Nephron progenitor cell (in vitro differentiated cells): ENCODE measurements around the gene ZNF362.

Source experiments
- DNase-seq: peaks from one replicate; pipeline ENCODE4 v3.0.0; 2021
- H3K27ac Mint-ChIP-seq: 2 replicates; pipeline ENCODE4 v1.8.0; 2021; ENCODE audit warnings: mild to moderate bottlenecking, moderate library complexity, mixed read lengths
- H3K27me3 Mint-ChIP-seq: 2 replicates; pipeline ENCODE4 v1.8.0; 2021; ENCODE audit warnings: mild to moderate bottlenecking, low read depth, mixed read lengths; ENCODE audit not compliant: poor library complexity
- H3K36me3 Mint-ChIP-seq: 2 replicates; pipeline ENCODE4 v1.8.0; 2021; ENCODE audit warnings: low read depth, mixed read lengths
- H3K4me1 Mint-ChIP-seq: 2 replicates; pipeline ENCODE4 v1.8.0; 2021; ENCODE audit warnings: mixed read lengths
- H3K4me3 Mint-ChIP-seq: 2 replicates; pipeline ENCODE4 v1.8.0; 2021; ENCODE audit warnings: mild to moderate bottlenecking, moderate library complexity, mixed read lengths
- H3K9me3 Mint-ChIP-seq: 2 replicates; pipeline ENCODE4 v1.8.0; 2021; ENCODE audit warnings: mild to moderate bottlenecking, moderate library complexity, mixed read lengths
- CTCF ChIP-seq: fragments of 200-600 bp; sonication (generic); IDR thresholded peaks from 2 replicates; pipeline ENCODE4 v1.5.0; 2021; ENCODE audit warnings: antibody characterized with exemption

Gene ZNF362

DNA sequence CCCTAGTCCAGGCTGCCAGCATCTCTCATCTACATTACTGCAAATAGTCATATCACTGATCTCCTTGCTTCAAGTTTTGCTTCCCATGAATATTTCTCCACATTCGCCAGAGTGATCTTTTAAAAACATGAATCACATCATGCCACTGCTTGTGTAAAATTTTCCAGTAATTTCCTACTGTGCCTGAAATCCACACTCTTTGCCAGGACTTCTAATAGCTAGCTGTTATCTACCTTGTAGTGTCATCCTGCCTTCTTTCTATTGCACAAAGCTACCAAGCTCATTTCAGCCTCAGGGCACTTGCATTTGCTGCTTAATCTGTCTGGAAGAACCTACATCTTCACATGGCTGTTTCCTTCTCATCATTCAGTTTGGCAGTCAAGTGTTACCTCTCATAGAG lies 33.9 kb upstream of the ZNF362 start:
- Mint-ChIP-seq H3K27ac (no peak overlapping the region), H3K36me3 (peaks cover 16% of the 10 kb centered on the region), H3K9me3 (peaks cover 34% of the 10 kb centered on the region), H3K4me3 (no peak overlapping the region), H3K4me1 (peaks cover 8% of the 10 kb centered on the region), H3K27me3 (peaks cover 22% of the 10 kb centered on the region)
- no peak for DNase-seq
- no peak for TF ChIP-seq CTCF

GRCh38 chr1:33224166-33224707 lies 32.1 kb upstream of the ZNF362 start:
- Mint-ChIP-seq H3K4me1 (peaks cover 16% of the 10 kb centered on the region), H3K27me3 (peaks cover 28% of the 10 kb centered on the region), H3K36me3 (peaks cover 16% of the 10 kb centered on the region), H3K9me3 (peaks cover 34% of the 10 kb centered on the region), H3K27ac (no peak overlapping the region), H3K4me3 (no peak overlapping the region)
- TF ChIP-seq CTCF, result no peak
- DNase-seq, result no peak

DNA sequence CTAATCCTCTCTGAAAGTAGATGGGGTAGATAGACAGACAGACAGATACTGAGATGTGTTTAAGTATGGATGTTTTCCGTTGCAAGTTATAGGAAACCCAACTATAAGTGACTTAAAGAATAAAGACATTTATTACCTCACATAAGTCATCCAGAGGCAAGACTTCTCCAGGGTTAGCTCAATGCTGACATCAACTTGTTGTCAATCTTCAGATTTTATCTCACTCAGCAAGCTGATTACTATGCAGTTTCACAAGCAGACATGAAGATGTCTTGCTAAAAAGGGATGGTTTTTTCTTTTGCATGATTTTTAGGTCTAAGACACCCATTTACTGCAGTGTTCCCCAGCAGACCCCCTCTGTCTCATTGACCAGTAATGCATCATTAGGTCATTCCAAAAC lies 30.7 kb upstream of the ZNF362 start:
- peaks cover 34% of the 10 kb centered on the region for H3K9me3 Mint-ChIP-seq
- DNase-seq, result no peak
- H3K27ac Mint-ChIP-seq, result no peak overlapping the region
- peaks cover 8% of the 10 kb centered on the region for H3K4me1 Mint-ChIP-seq
- peaks cover 28% of the 10 kb centered on the region for H3K27me3 Mint-ChIP-seq
- H3K4me3 Mint-ChIP-seq, result no peak overlapping the region
- H3K36me3 Mint-ChIP-seq, result peaks cover 16% of the 10 kb centered on the region
- no peak for TF ChIP-seq CTCF

DNA sequence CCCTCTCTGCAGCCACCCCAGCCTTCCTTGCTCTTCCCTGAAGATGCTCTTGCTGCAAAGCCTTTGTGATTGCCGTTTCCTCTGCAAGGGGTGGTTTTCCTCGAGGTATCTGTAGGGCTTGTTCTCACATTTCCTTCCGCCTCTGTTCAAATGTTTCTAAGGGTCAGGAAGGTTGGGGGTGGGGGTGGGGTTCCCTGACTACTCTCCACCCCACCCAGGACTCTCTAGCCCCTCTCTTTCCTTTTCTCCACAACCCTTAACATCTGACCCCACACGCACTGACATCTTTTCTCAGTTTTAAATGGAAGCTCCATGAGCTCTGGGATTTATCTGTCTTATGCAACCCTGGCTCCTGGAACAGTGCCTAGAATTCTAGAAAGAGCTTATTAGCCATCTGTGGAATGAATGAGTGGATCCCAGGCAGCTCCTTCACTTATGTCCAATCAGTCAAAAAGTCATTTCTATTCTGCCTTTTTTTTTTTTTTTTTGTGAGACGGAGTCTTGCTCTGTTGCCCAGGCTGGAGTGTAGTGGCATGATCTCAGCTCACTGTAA lies 27.3 kb upstream of the ZNF362 start:
- H3K9me3 Mint-ChIP-seq, result peaks cover 18% of the 10 kb centered on the region
- H3K4me3 Mint-ChIP-seq, result no peak overlapping the region
- DNase-seq, result no peak

GRCh38 chr1:33231166-33231565 lies 25.1 kb upstream of the ZNF362 start:
- TF ChIP-seq CTCF, result no peak
- Mint-ChIP-seq H3K4me3 (no peak overlapping the region), H3K36me3 (no peaks in the 10 kb centered on the region), H3K9me3 (no peaks in the 10 kb centered on the region), H3K27me3 (peaks cover 18% of the 10 kb centered on the region), H3K27ac (no peak overlapping the region), H3K4me1 (peaks cover 36% of the 10 kb centered on the region)
- DNase-seq, result no peak

More for the DNA sequence above, 27.3 kb upstream of the ZNF362 start:
- H3K36me3 Mint-ChIP-seq, result peaks cover 9% of the 10 kb centered on the region
- no peak for TF ChIP-seq CTCF
- H3K27me3 Mint-ChIP-seq, result peaks cover 23% of the 10 kb centered on the region
- H3K4me1 Mint-ChIP-seq, result peaks cover 15% of the 10 kb centered on the region
- no peak overlapping the region for H3K27ac Mint-ChIP-seq

DNA sequence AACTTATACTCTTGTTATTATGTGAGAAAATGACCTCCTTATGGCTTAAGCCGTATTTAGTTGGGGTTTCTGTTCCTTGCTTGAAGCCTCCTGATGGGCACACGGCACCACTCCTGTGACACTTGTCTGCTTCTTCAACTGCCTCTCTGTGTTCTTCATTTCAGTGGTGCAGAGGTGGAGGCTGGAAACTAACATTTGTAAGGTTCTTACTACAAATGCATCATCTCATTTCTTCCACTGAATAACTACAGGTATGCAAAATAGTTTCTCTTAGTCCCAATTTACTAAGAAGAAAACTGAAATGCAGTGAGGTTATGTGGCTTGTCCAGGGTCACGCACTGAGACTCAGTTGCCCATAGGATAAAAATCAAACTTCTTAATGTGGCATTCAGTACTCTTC lies 23.6 kb upstream of the ZNF362 start:
- no peak for DNase-seq
- H3K4me3 Mint-ChIP-seq, result no peak overlapping the region
- H3K27me3 Mint-ChIP-seq, result peaks cover 8% of the 10 kb centered on the region
- no peaks in the 10 kb centered on the region for H3K36me3 Mint-ChIP-seq
- no peaks in the 10 kb centered on the region for H3K9me3 Mint-ChIP-seq
- H3K27ac Mint-ChIP-seq, result no peak overlapping the region
- TF ChIP-seq CTCF, result no peak
- peaks cover 44% of the 10 kb centered on the region for H3K4me1 Mint-ChIP-seq
